PFSK-1 (cell line): ENCODE results near the gene ASS1.

Experiments
- POLR2AphosphoS5 ChIP-seq: IDR thresholded peaks from 2 replicates; pipeline ENCODE4 v1.6.1; 2012; ENCODE audit warnings: low read depth, mild to moderate bottlenecking, control low read depth, low read length, moderate library complexity
- SIN3A ChIP-seq: IDR thresholded peaks from 2 replicates; pipeline ENCODE4 v1.6.1; 2012; ENCODE audit warnings: mild to moderate bottlenecking, low read length, moderate library complexity, borderline replicate concordance; ENCODE audit not compliant: insufficient read depth
- TAF1 ChIP-seq: IDR thresholded peaks from 2 replicates; pipeline ENCODE4 v1.6.1; 2012; ENCODE audit warnings: low read length, control low read depth, borderline replicate concordance; ENCODE audit not compliant: insufficient read depth
- TF ChIP-seq, protein P1 (sequence below), 2 experiments: IDR thresholded peaks; 2 replicates each; pipeline versions ENCODE4 v1.6.1 to v1.8.0; 2011 to 2012; ENCODE audit warnings: low read depth in 2 of 2, low read length in 2 of 2, control low read depth in 1 of 2, inconsistent platforms in 1 of 2, mild to moderate bottlenecking in 1 of 2, moderate library complexity in 1 of 2; ENCODE audit not compliant: insufficient read depth in 1 of 2

DNA sequence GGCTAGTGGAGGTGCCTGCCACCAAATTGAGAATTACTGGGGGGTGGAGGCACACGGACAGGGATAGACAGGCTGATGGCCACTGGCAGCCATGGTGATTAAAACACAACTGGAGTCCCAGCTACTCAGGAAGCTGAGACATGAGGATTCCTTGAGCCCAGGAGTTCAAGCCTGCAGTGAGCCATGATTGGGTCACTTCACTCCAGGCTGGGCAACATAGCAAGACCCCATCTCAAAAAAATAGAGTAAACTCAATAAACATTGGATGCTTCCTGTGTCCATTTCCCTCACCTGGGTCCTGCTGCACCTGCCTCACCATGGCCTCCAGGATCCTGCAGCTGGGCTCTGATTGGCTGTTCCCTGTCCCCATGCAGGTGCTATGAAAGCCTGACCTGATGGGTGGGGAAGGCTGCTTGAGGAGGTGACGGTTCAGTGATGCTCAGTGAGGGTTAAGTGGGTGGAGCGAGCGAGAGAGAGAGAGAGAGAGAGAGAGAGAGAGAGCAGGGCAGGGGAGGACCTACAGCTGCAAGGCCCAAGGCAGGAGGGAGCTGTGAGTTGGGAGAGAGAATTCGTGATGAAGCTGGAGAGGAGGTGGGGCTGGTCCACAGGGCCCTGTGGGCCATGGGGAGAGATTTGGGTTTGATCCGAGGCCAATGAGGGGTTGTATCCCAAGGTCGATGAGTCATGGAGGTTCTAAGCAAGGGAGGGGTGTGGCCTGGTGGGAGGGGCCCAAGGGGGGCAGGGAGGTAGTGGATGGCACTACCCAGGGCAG, 97.9 kb downstream of the ASS1 start:
- TF ChIP-seq TAF1 (no peak), POLR2AphosphoS5 (no peak), SIN3A (no peak)
- TF ChIP-seq, protein P1, sequence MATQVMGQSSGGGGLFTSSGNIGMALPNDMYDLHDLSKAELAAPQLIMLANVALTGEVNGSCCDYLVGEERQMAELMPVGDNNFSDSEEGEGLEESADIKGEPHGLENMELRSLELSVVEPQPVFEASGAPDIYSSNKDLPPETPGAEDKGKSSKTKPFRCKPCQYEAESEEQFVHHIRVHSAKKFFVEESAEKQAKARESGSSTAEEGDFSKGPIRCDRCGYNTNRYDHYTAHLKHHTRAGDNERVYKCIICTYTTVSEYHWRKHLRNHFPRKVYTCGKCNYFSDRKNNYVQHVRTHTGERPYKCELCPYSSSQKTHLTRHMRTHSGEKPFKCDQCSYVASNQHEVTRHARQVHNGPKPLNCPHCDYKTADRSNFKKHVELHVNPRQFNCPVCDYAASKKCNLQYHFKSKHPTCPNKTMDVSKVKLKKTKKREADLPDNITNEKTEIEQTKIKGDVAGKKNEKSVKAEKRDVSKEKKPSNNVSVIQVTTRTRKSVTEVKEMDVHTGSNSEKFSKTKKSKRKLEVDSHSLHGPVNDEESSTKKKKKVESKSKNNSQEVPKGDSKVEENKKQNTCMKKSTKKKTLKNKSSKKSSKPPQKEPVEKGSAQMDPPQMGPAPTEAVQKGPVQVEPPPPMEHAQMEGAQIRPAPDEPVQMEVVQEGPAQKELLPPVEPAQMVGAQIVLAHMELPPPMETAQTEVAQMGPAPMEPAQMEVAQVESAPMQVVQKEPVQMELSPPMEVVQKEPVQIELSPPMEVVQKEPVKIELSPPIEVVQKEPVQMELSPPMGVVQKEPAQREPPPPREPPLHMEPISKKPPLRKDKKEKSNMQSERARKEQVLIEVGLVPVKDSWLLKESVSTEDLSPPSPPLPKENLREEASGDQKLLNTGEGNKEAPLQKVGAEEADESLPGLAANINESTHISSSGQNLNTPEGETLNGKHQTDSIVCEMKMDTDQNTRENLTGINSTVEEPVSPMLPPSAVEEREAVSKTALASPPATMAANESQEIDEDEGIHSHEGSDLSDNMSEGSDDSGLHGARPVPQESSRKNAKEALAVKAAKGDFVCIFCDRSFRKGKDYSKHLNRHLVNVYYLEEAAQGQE (IDR thresholded peaks at IDR 0.05; ENCODE audit: insufficient read depth in 1 of 2, low read depth in 2 of 2, low read length in 2 of 2), result no peak
